ENCODE measurements around the gene PPP1R7.
"Not testable (repeated sequence)": the region's sequence is repeated elsewhere in the genome, so short reads cannot be mapped to it uniquely, and the experiment has no call there.

The PPP1R7 gene

GRCh38 chr2:241149925-241150659, at the start of gene PPP1R7:
TSS of gene PPP1R7 (plus strand) at chr2:241150467. CDS start at chr2:241150496, 29 bp downstream.
- peak; percentile 71 for DNase-seq

- peak; percentile 54 for DNase-seq
These were observed 47.9 kb upstream of the PPP1R7 start, which contains the start of gene MTERF4 for GRCh38 chr2:241102239-241102803. TSS of gene MTERF4 (minus strand) at chr2:241102287. CDS start at chr2:241102273, 14 bp downstream.

- no peak for DNase-seq
These were observed 47.1 kb upstream of the PPP1R7 start for GRCh38 chr2:241103176-241103595.

GRCh38 chr2:241104611-241105010, 45.7 kb upstream of the PPP1R7 start:
- not testable (repeated sequence) for DNase-seq

- DNase-seq: no peak
These were observed 44.6 kb upstream of the PPP1R7 start for GRCh38 chr2:241105641-241106040.

- no peak for DNase-seq
These were observed 43.1 kb upstream of the PPP1R7 start for GRCh38 chr2:241107031-241107783.

- DNase-seq: no peak
These were observed 41.7 kb upstream of the PPP1R7 start for GRCh38 chr2:241108271-241109209.

GRCh38 chr2:241109210-241110088, 40.8 kb upstream of the PPP1R7 start:
- no peak for DNase-seq

- DNase-seq: no peak
These were observed 40.1 kb upstream of the PPP1R7 start for GRCh38 chr2:241110089-241110606.

- DNase-seq: no peak
These were observed 39.4 kb upstream of the PPP1R7 start for GRCh38 chr2:241110607-241111439.

- no peak for DNase-seq
These were observed 38.8 kb upstream of the PPP1R7 start for GRCh38 chr2:241111440-241111805.

GRCh38 chr2:241112046-241112445, 38.2 kb upstream of the PPP1R7 start:
- DNase-seq: no peak

GRCh38 chr2:241112592-241112991, 37.7 kb upstream of the PPP1R7 start:
- no peak for DNase-seq

- DNase-seq: no peak
These were observed 35.4 kb upstream of the PPP1R7 start for GRCh38 chr2:241114836-241115235.

GRCh38 chr2:241115361-241115760, 34.9 kb upstream of the PPP1R7 start:
- DNase-seq: no peak

GRCh38 chr2:241116606-241117560, 33.4 kb upstream of the PPP1R7 start:
- DNase-seq: no peak

GRCh38 chr2:241118737-241119505, 31.3 kb upstream of the PPP1R7 start:
- DNase-seq: no peak

GRCh38 chr2:241120440-241120839, 29.8 kb upstream of the PPP1R7 start:
- DNase-seq: no peak
